ENCODE measurements around the gene CYP2D6. TPM values are rescaled to one million over a fixed set of nuclear protein-coding genes. Genes with fewer than 3 reads are reported as not detected.

The CYP2D6 gene
- total RNA-seq, 1 donor from 2014 or later = 0.53 TPM

- no peak for TF ChIP-seq CTCF (IDR thresholded peaks at IDR 0.05)
- H3K4me1 ChIP-seq = peaks cover 0 to 20% of the 10 kb centered on the region in 2 donors
- intact Hi-C loops (cut with DNase I) = no loop called here
Observed at GRCh38 chr22:42086051-42086450, 44.6 kb downstream of the CYP2D6 start.

GRCh38 chr22:42084874-42085273, 45.7 kb downstream of the CYP2D6 start:
- no peak for TF ChIP-seq CTCF (IDR thresholded peaks at IDR 0.05)
- Histone ChIP-seq H3K9me3 (no peaks in the 10 kb centered on the region), H3K4me3 (no peak overlapping the region), H3K27me3 (no peaks in the 10 kb centered on the region), H3K36me3 (peaks cover 34 to 48% of the 10 kb centered on the region in 2 donors), H3K4me1 (peaks cover 0 to 26% of the 10 kb centered on the region in 2 donors), H3K27ac (no peak overlapping the region)
- intact Hi-C loops (cut with DNase I) = no loop called here
- no peak for DNase-seq (ENCODE audit: low spot score in 2 of 2)

More at GRCh38 chr22:42086051-42086450, 44.6 kb downstream of the CYP2D6 start:
- Histone ChIP-seq H3K36me3 (peaks cover 34 to 48% of the 10 kb centered on the region in 2 donors), H3K4me3 (no peak overlapping the region), H3K27me3 (no peaks in the 10 kb centered on the region), H3K27ac (no peak overlapping the region), H3K9me3 (no peaks in the 10 kb centered on the region)
- DNase-seq (ENCODE audit: low spot score in 2 of 2) = no peak

GRCh38 chr22:42083119-42083518, 47.5 kb downstream of the CYP2D6 start:
- intact Hi-C loops (cut with DNase I) = no loop called here
- Histone ChIP-seq H3K27me3 (no peaks in the 10 kb centered on the region), H3K4me3 (no peak overlapping the region), H3K27ac (no peak overlapping the region), H3K4me1 (peaks cover 0 to 24% of the 10 kb centered on the region in 2 donors), H3K36me3 (peaks cover 34 to 48% of the 10 kb centered on the region in 2 donors), H3K9me3 (no peaks in the 10 kb centered on the region)
- no peak for DNase-seq (ENCODE audit: low spot score in 2 of 2)
- no peak for TF ChIP-seq CTCF (IDR thresholded peaks at IDR 0.05)

- peaks cover 0 to 33% of the 10 kb centered on the region in 2 donors for H3K4me1 ChIP-seq
- intact Hi-C loops (cut with DNase I) = loop anchor here (1.0 kb wide), 1 partner anchor 10 kb away; the partner anchor contains the start of gene NDUFA6
- no peaks in the 10 kb centered on the region for H3K9me3 ChIP-seq
- H3K27me3 ChIP-seq = no peaks in the 10 kb centered on the region
- H3K27ac ChIP-seq = peak overlapping the region; percentile 95 to 96
- H3K4me3 ChIP-seq = peak overlapping the region; percentile 67 to 72
- no peak for TF ChIP-seq CTCF (IDR thresholded peaks at IDR 0.05)
- DNase-seq (ENCODE audit: low spot score in 2 of 2) = no peak
- peaks cover 27 to 38% of the 10 kb centered on the region in 2 donors for H3K36me3 ChIP-seq
Observed at GRCh38 chr22:42080287-42080686, 50.3 kb downstream of the CYP2D6 start.

- H3K9me3 ChIP-seq = no peaks in the 10 kb centered on the region
- peak; percentile 92 to 100 for DNase-seq (ENCODE audit: low spot score in 2 of 2)
- no peaks in the 10 kb centered on the region for H3K27me3 ChIP-seq
- intact Hi-C loops (cut with DNase I) = loop anchor here (1.0 to 10.0 kb wide), 6 partner anchors 9 to 1105 kb away; partner anchors contain the start of genes NAGA, NDUFA6, SREBF2 and TTLL12
- H3K27ac ChIP-seq = peak within 1 kb of the TSS; percentile 95 to 96
- peaks cover 20 to 31% of the 10 kb centered on the region in 2 donors for H3K36me3 ChIP-seq
- peak within 1 kb of the TSS; percentile 67 to 72 for H3K4me3 ChIP-seq
- TF ChIP-seq CTCF (IDR thresholded peaks at IDR 0.05) = no peak
- peaks cover 0 to 38% of the 10 kb centered on the region in 2 donors for H3K4me1 ChIP-seq
Observed at GRCh38 chr22:42079319-42080251, 51.0 kb downstream of the CYP2D6 start, which contains the start of gene SMDT1. TSS of gene SMDT1 (plus strand) at chr22:42079700. CDS start at chr22:42079769, 69 bp downstream.
